Heart left ventricle (tissue), 13 donors: ENCODE measurements around the gene ASIC3.
A peak's percentile ranks its signal among the peaks of the same experiment; 100 is the strongest.

Experiments
- CTCF ChIP-seq, 12 donors: fragments of 200-600 bp; sonication (generic) in 4 of 12; IDR thresholded peaks; one replicate each; pipeline versions ENCODE4 v1.5.0 to v1.8.0; 2018 to 2022; ENCODE audit warnings: antibody characterized with exemption in 12 of 12, mild to moderate bottlenecking in 5 of 12
- POLR2A ChIP-seq, 2 donors: fragments of 450-650 bp; IDR thresholded peaks; one replicate each; pipeline ENCODE4 v1.6.1; 2017; ENCODE audit warnings: antibody characterized with exemption in 2 of 2, mild to moderate bottlenecking in 2 of 2, moderate library complexity in 2 of 2
- donor health status: ischemic (EF 13 %, LVEDD 7.1; RV severe dilation, severe dysfunction).
- donor health status: DM: no; HTN: yes; CAD: no.
- donor health status: DM: no; HTN: no; CAD: no.
- donor health status: ischemic (EF 25% LVEDD 6.9; RV normal size, moderate dysfunction).
- donor health status: ischemic (EF 25% LVEDD 5.7; RV mildly dilated, moderate dysfunction).
- donor health status: ischemic (EF 35%, LVEDD 5.7; RV mildly dilated, moderate dysfunction).
- donor health status: nonischemic (EF 11% LVEDD 7.7; RV severe dilation, severe dysfunction).
- donor health status: DM: yes; HTN: yes; CAD: no.
- donor health status: PGD.
- donor health status: ischemic (EF 29% LVEDD 5.4; RV normal size, mild dysfunction).
- donor health status: nonischemic (EF 23%, LVEDD 6.1; RV moderate dilation, normal function).

- peak; percentile 68 to 97 for TF ChIP-seq POLR2A (IDR thresholded peaks at IDR 0.05)
- peak in 1 of 12 donors; percentile 8 for TF ChIP-seq CTCF (IDR thresholded peaks at IDR 0.05)
These were observed 9.9 kb downstream of the ASIC3 start for GRCh38 chr7:151057989-151058780.
